Glomerular endothelial cell (primary cell): ENCODE data around the gene GRIK4. TPM values are rescaled to one million over a fixed set of nuclear protein-coding genes. Genes with fewer than 3 reads are reported as not detected.

Source experiments
- DNase-seq: peaks from one replicate; pipeline ENCODE4 v3.0.0-alpha.2; 2011; ENCODE audit warnings: low read depth, low spot score; ENCODE audit errors: extremely low read depth
- total RNA-seq: library from RNA; depleted of rRNA; stranded (reverse); fragments of >200 nt; gene quantifications from 2 replicates; pipeline ENCODE4 v1.2.3, GENCODE V29; 2015

GRIK4 gene
- total RNA-seq, 1 donor from 2014 or later, result 0.06 TPM

DNA sequence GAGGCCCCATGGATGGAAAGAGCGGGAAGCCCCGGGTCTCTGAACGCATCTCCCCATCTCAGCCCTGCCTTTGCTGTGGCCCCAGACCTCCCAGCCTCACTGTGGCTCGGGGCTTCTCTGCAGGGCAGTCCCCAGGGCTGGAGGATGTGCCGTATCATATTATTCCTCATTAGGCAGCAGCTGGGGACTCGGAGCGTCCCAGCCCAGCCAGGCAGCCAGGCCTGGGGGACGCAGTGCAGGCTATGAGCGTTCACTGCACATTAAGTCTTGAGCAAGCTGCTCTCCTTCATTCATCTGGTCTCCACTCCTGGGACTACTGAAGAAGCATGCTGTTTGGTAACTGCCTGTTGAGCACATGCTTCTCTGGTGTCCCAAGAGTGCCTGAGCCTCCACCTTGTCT, 285.6 kb downstream of the GRIK4 start:
- DNase-seq, result no peak

DNA sequence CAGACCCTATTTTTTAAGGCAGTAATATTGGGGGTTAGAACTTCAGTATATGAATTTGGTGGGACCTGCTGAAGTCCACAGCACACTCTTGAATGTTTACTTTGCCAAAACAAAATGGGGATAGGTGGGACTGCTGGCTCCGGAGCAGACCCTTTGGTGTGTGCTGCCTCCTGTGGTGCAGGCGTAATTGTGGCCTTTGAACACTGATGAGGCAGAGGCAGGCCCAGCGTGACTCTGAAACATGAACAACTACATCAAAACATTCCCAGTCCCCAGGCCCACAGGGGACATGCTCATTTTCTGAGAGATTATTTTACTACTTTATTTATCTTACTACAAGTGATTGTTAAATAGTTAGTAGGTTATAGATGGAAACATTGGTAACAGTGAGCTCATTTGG, 287.3 kb downstream of the GRIK4 start:
- DNase-seq, result no peak

DNA sequence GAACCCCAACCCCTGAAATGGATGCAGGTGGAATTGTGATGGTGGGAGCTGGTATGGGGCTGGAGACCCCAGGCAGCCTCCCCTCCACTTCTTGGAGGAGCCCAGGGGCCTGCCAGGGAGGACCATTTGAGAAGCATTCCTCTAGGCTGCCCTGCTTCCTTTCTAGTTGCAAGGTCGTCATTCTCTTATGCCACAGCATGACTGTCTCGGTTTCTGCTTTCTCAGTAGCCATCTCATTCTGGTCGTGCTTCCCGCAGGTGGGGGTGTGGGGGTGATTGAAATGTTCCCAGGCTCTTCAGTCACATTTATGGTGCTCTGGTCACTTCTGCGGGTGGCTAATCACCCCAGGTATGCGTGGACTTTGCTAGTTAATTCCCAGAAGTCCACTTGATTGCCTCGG, 288.7 kb downstream of the GRIK4 start:
- no peak for DNase-seq

DNA sequence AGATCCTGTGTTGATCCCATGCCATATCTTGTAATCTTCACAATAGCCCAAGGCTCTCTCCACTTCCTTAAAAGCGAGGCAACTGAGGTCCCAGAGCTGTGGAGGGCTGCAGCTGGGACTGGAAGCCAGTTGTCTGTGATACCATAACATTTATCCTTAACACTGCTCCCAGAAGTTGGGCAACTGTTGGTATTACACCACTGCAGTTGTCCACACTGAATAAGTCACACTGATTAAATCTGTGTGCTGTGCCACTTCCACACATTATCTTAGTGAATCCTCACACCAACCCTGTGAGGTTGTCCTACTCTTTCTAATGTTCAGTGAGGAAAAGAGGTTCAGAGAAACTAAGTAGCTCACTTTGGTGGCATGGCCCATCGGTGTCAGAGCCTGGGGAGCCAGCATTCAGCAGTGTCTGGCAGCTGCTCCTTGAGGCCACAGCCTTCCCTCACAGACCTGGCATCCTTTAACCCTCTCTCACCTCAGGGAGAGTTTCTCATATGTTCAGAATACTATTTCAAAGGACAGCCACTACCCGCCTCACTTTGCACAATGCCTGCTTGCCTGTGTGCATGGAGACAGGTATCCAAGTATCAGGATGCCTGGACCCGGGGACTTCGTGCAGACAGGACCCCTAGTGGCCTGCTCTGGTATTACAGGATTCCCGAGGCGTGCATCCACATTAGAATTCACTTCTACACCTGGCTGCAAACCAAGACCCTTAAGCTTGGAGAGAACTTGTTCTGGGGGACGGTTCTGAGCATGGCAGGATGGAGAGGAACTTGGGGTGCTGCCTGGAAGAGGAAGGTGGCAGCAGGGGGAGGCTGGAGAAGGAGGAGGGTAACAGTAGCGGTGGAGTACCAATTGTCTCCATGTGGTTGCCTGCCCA, 290.5 kb downstream of the GRIK4 start:
- DNase-seq, result no peak

DNA sequence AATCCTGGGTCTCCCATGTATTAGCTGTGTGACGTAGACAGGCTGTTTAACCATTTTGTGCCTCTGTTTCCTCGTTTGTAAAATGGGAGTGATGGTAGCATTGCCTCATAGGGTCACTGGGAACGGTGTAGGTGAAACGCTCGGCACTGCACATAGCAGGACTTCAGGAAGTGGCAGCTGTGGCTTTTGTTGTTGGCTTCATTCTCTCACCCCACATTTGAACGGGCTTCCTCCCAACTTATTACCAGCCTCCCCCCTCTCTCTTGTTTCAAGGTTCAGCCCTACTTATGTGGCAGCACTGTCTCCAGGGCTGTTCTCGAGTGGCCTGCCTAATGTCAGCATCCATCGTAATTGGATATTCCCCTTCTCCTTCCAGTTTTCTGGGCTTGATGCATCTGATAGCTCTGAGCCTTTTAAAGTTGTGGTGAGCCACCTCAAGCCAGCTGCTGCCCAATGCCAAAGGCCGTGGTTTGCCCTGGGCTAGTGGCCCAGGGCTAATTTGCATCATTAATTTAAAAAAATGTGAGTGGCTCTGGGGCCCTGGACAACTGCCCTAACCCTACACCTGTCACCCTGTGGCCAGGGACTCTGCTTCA, 294.5 kb downstream of the GRIK4 start:
- DNase-seq, result no peak

DNA sequence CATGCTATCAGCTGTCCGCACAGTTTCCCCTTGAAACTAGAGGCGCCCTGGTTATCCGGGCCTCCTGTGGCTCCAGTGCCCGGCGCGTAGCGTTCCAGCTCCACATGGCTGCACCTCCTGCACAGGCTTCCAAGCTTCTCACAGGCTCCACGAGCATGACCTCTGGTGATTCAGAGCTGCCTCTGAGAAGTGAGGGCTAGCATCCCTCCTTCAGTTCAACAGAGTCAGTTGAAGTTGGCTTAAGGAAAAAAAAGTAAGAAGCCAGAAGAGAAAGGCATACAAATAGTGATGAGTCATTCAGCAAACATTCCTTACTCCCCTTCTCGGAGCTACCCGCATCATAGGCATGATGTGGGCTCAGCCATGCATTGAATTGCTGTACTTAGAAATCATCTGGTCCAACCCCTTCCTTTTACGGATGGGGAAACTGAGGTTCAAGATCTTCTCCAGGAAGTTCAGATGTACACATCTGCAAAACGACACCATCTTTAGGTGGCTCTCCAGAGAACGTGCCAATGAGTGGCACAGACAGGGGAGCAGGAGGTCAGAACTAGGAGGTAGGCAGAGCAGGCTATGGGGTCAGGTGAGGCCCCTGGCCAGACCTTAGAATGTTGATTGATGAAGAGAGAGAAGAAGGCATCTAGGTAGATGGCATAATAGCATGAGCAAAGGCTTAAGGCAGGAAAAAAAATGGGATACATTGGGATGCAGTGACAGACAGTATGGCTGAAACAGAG, 296.0 kb downstream of the GRIK4 start:
- peak; percentile 42 for DNase-seq

DNA sequence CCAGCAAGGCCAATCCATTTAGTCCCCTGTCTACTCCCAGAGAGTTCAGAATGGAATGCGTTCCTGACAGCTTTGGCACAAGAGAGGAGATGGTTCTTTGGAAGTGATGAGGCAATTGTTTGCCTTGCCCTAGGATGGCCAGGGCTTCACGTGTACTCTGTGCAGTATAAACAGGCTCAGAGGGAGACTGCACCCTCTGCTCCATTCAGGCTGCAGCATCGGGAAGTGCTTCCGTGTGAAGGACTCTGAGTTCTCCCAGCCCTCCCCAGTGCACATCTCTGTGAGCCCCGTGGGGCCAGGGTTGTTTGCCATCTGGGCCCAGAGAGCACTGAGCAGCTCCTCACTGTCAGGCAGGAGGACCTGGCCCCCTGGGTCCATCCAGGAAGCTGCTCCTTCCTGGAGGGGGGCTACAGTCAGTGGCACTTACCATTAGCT, 297.1 kb downstream of the GRIK4 start:
- no peak for DNase-seq

DNA sequence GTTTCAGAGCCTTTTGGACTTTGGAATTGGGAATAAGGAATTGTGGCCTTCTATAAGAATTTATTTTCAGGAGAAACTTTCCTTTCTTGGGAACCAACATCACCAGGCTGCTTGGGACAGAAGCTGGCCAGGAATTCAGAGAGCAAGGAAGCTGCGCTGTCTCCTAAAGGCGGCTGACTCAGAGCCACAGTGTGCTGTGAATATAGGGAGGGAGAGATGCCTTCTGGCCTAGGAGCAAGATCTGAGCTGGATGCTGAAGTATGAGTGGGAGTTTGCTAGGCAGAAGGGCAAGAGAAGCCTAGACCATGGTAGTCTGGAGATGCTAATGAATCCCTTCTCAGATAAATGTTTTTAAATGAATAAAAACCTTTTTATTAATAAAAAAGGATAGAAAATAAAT, 298.7 kb downstream of the GRIK4 start:
- no peak for DNase-seq

DNA sequence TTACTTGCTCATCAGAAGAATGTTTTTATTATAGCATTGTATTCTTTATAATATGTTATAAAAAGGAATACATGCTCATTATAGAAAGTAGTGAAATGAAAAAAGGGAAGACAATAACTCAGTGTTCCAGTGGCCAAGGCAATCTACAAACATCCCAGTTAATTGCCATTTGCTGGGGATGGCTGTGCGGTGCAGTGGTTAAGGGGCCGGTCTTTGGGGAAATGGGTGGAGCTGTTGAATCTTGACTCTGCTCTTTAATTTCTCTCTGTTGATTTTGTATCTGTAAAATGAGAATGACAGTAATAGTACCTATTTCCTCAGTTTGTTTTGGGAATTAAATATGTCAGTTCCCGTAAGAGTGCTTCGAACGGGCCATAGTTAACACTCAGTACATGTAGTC, 299.7 kb downstream of the GRIK4 start:
- DNase-seq, result no peak

DNA sequence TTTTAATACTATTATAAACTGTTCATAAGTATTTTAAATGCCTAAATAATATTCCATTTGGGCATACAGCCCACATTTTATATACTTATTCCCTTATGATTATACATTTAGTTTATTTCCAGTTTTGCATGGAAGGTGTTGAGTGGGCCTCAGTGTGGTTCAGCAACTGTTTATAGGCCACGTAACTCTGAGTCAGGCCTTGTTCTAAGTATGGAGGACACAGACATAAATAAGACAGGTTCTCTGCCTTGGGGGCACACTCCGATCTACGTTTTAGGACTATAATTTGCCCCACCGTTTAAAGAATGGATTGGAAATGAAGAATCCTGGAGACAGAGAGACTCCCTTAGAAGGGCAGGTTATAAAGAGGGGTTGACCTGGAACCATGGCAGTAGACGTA, 300.2 kb downstream of the GRIK4 start:
- DNase-seq, result no peak

DNA sequence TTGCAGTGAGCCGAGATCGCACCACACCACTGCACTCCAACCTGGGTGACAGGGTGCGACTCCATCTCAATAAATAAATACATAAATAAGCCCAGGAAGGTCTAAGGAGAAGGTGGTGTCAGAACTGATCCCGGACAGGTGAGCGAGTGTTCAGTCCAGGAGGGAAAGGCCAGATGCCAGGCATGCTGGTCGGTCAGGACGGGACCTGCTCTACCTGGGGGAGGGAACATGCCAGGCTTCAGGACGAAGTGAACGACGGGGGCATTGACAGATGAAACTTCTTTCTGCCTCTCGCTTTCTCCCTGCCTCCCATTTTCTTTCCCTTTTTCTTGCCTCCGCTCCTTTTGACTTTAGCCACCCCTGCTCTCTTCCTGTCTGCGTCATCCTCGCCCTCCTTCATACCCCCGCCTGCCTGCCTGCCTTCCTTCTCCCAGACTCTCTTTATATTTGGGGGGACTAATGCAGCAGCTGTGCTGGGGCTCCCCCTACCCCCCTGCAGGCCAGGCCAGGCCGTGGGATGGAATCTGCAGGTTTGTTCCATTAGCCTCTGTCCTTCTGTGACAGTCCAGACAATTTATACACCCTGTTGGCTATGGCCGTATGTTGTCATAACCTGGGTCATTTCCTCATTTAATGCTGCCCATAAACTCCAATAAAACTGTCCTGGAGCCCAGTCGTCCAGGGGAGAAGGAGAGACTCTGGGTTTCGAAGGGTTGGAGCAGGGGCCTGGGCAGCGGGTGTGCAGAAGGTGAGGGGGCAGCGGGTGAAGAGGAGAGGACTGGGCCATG, 303.2 kb downstream of the GRIK4 start:
- DNase-seq, result no peak

DNA sequence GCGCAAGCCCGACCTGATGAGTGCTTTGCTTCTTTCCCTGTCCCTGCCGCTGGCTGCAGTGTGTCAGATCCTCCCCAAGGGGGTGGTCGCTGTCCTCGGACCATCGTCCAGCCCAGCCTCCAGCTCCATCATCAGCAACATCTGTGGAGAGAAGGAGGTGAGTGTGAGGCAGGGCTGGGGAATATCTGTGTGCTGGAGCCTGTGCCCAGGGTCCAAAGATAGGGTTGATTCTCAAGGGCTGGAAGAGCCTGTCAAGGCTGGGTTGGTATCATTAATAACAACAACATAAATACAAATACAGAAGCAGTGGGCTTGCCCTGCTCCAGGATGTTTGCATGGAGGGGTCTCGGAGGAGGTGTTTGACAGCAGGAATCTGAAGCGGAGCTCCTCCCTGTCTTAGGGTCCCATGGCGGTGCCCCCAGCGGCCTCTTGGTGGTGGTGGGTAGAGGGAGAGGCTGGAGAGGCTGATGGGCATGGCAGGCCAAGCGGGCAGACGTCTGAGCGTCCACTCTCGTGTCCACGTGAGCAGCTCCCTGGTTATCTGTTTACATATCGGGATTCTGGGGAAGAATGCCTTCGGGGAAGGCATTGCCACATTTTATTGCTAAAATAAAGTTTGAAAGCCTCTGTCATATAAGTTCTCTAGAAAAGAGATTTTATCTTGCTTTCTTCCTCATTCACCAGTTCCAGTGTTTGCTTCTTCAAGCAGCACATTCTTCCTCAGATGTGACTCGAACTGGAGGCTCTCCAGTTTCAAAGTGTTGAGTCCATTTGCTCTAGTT, 304.0 kb downstream of the GRIK4 start:
- DNase-seq, result no peak

DNA sequence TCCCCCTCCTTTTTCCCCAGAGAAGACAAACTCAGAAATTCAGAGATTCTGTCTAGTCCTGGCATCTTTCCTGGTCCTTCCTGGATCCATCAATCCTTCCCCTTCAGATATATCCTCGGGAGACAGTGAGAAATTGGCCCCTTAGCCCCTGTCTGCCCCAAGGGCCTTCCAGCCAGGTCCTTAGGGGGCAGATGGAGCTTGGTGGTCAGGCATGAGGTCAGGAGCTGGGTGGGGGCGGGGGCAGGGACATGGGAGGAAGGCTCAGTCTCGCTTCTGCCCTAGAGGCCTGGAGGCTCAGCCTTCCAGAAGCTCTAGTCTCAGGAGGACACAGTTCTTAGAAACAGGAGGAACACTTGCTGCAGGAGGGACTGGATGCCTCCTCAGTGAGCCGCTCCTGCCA, 304.6 kb downstream of the GRIK4 start:
- DNase-seq, result no peak

DNA sequence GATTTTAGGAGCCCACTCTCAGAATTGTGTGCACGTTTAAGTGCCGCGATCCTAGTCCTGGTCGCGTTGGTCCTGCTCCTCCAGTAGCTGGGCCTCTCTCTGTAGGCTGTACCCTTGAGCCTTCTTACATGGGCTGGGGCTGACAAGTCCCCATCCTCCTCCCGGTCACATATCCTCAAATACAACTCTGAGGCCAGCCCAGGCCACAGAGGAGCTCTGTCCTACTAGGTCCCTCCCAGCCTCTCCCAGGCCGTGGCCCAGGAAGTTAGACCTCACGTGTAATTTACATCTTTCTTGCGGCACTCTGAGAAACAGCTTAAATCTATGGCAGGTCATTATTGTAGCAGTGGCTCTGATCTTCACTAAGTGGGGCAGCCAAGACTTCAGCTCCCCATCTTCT, 305.2 kb downstream of the GRIK4 start:
- DNase-seq, result no peak

DNA sequence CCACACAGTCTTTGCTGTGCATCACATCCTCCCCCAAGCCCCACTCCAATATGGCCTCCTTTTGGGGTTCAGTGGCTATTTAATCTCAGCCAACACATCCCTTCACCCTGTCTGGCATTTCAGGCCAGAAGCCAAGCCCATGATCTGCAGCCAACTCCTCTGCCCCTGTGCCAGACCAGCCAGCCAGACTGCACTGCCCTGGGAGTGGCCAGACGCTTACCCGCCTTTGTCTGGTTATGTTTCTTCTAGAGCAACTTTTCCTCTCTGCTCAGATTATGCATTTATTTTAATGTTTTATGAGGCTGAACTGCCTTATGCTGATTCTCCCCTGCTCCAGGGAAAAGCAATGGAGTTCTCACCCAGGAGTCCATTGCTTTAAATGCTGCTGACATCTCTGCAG, 305.6 kb downstream of the GRIK4 start:
- no peak for DNase-seq

DNA sequence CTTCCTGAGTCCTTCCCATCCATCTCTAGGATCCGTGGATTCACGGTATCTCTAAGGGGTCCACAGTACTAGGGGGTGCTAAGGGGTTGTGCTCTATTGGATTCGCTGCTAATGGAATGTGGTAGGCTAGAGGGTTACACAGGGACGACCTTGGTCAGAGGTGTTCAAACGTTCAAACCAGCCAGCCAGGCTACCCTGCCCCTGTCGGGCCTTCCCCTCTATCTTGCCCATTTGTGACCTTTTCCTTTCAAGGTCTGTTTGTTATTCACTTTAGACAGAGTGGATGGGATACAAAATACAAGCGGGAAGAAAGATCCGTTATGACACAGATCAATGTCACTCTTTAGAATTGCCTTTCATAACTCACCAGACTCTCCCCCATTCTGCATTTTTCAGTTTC, 306.5 kb downstream of the GRIK4 start:
- no peak for DNase-seq

DNA sequence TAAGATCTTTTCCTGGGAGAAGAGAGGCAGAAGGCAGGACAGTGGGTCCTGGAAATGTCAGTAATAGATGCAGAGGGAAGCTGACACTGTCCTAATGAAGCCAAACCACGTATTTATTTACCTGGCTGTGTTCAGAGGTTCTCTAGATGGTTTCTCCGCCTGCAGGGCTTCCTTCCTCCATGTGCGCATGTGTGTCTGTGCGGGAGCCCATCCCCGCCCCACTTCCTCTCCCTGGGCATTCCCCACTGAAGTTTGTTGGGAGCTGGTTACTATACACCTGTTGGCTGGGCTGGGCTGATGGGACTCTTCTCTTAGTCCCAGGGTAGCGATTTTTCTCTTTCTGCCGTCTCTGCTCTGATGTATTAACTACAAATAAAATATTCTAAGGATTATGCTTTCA, 307.5 kb downstream of the GRIK4 start:
- no peak for DNase-seq

DNA sequence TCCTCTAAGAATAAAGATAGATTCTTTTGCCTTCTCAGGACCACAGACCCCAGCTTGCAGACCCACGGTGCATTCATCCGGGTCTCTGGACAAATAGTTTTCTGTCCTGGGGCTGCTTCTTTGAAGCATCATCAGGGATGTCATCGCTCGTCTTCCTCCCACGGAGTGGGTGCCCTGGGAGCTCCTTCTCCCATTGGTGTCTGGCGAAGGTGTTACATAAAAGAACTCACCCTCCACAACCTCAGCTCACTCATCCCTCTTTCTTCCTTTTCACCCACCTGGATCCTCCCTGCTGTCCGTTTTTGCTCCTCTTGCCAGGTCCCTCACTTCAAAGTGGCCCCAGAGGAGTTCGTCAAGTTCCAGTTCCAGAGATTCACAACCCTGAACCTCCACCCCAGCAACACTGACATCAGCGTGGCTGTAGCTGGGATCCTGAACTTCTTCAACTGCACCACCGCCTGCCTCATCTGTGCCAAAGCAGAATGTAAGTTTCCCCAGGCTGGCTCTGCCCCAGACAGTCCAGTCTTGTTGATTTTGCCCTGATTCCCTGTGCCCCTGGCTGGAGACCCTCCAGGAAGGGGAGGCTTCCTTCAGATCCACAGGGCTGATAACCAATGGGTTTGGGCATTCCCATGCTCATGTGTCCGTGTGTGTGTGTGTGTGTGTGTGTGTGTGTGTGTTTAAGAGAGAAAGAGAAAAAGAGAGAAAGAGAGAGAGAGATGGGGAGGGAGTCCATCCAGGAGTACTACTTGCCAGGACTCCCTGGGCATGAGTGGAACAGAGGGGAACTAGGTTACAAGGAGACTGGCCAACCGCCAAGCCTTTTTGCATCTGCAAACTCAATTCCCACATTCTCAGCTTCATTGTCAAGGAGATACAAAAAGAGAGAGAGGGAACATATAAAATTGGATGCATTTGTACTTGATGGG, 308.2 kb downstream of the GRIK4 start:
- no peak for DNase-seq

DNA sequence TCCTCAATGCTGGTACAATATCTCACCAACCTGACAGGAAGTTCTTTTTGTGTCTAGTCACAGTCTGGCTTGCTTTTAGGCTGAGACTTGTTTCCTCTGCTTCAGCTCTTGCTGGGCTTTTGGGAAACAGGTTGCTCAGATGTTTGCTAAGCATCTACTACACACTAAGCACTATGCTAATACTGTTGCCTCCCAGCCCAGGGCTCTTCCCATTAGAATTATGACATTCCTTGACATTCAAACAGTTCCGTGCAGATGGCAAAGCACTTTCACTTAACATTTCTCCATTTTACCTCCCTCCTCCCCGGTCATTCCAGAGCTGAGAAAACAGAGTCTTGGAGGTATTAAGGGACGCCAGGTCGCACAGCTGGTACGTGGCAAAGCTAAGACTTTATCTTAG, 311.6 kb downstream of the GRIK4 start:
- DNase-seq, result no peak
